T-cell (primary cell): ENCODE results near the gene SCNM1. TPM values are rescaled to one million over a fixed set of nuclear protein-coding genes. Genes with fewer than 3 reads are reported as not detected.
A peak's percentile ranks its signal among the peaks of the same experiment; 100 is the strongest.
"Not testable (repeated sequence)": the region's sequence is repeated elsewhere in the genome, so short reads cannot be mapped to it uniquely, and the experiment has no call there.

Source experiments
- ATAC-seq, 4 experiments: fragments of 200-7000 bp in 3 of 4; fragments of 150-1000 bp in 1 of 4; cut with Tn5 transposase; replicated peaks in 1 of 4; 1 replicate in 3 of 4; 2 replicates in 1 of 4; pipeline ENCODE4 v1.10.0; 2021; ENCODE audit warnings: moderate library complexity in 3 of 4, mild to moderate bottlenecking in 2 of 4, moderate number of reproducible peaks in 1 of 4
- CTCF ChIA-PET, 2 donors: fragments of 300-600 bp; sonication (Branson Sonifier 250); formaldehyde crosslinking; loops; one replicate each; lab custom pipeline; 2022; ENCODE audit warnings: antibody characterized with exemption in 2 of 2; lab: Charles Lee
- POLR2A ChIA-PET, 2 donors: fragments of 300-600 bp; sonication (Branson Sonifier 250); formaldehyde crosslinking; loops; one replicate each; lab custom pipeline; 2022; ENCODE audit warnings: antibody characterized with exemption in 2 of 2; lab: Charles Lee
- DNase-seq, 35 experiments: peaks; one replicate each; pipeline versions ENCODE4 v3.0.0 to v3.0.0-alpha.2; 2013 to 2023
- H3K27ac ChIP-seq: one replicate; pipeline ENCODE4 v1.5.1; 2013; ENCODE audit warnings: low read length
- H3K27me3 ChIP-seq, 2 experiments: replicated peaks in 1 of 2; 1 replicate in 1 of 2; 2 replicates in 1 of 2; pipeline versions ENCODE4 v1.6.1 to v1.7.0; 2013; ENCODE audit warnings: low read length in 1 of 2, mixed read lengths in 1 of 2; ENCODE audit not compliant: control insufficient read depth in 2 of 2, insufficient read depth in 2 of 2; ENCODE audit errors: extremely low read depth in 1 of 2
- H3K36me3 ChIP-seq, 2 donors: 1 replicate in 1 of 2; 2 replicates in 1 of 2; pipeline versions ENCODE4 v1.6.1 to v1.7.0; 2013; ENCODE audit warnings: low read length in 1 of 2; ENCODE audit not compliant: control insufficient read depth in 2 of 2, insufficient read depth in 1 of 2; ENCODE audit errors: extremely low read depth in 1 of 2
- H3K4me1 ChIP-seq, 2 experiments: 1 replicate in 1 of 2; 2 replicates in 1 of 2; pipeline versions ENCODE4 v1.6.1 to v1.7.0; 2013; ENCODE audit warnings: low read length in 2 of 2, mixed read lengths in 1 of 2; ENCODE audit not compliant: insufficient read depth in 2 of 2, control insufficient read depth in 1 of 2; ENCODE audit errors: extremely low read depth in 1 of 2
- H3K4me3 ChIP-seq, 2 donors: 1 replicate in 1 of 2; 2 replicates in 1 of 2; pipeline versions ENCODE4 v1.5.1 to v1.7.0; 2013; ENCODE audit warnings: mild to moderate bottlenecking in 2 of 2, low read length in 1 of 2, moderate library complexity in 1 of 2; ENCODE audit not compliant: control insufficient read depth in 1 of 2; ENCODE audit errors: extremely low read depth in 1 of 2
- H3K9me3 ChIP-seq: 2 replicates; pipeline ENCODE4 v1.7.0; 2013
- H3K27ac Mint-ChIP-seq, 2 donors: one replicate each; pipeline ENCODE4 v1.8.0; 2020 to 2021; ENCODE audit warnings: mild to moderate bottlenecking in 2 of 2, mixed read lengths in 2 of 2
- H3K27me3 Mint-ChIP-seq, 2 donors: one replicate each; pipeline ENCODE4 v1.8.0; 2021 to 2022; ENCODE audit warnings: mixed read lengths in 2 of 2
- H3K36me3 Mint-ChIP-seq: one replicate; pipeline ENCODE4 v1.8.0; 2021; ENCODE audit warnings: mixed read lengths
- H3K4me1 Mint-ChIP-seq, 3 donors: one replicate each; pipeline ENCODE4 v1.8.0; 2020 to 2022; ENCODE audit warnings: mixed read lengths in 3 of 3, mild to moderate bottlenecking in 1 of 3
- H3K4me3 Mint-ChIP-seq, 3 donors: one replicate each; pipeline ENCODE4 v1.8.0; 2020 to 2022; ENCODE audit warnings: mild to moderate bottlenecking in 3 of 3, mixed read lengths in 3 of 3, moderate library complexity in 3 of 3
- H3K9me3 Mint-ChIP-seq, 3 donors: one replicate each; pipeline ENCODE4 v1.8.0; 2020 to 2022; ENCODE audit warnings: mixed read lengths in 3 of 3
- WGBS: methylation state at CpG from one replicate; pipeline ENCODE4 v1.1.5; 2013; ENCODE audit warnings: missing lambda C conversion rate; ENCODE audit not compliant: insufficient coverage; 5-methylcytosine and 5-hydroxymethylcytosine counted together
- total RNA-seq, 35 experiments: library from RNA in 6 of 35; stranded (reverse) in 6 of 35; fragments of 120-200 nt in 1 of 35; gene quantifications; one replicate each; pipeline versions ENCODE4 v1.2.1 to v1.2.4 and lab custom pipeline; 2013 to 2026

Gene SCNM1
- total RNA-seq, 5 donors from 2014 or later (not counting 1 experiment from before 2014, with no cell fraction given), result 35.4 to 60.4 (median 52.4) TPM

DNA sequence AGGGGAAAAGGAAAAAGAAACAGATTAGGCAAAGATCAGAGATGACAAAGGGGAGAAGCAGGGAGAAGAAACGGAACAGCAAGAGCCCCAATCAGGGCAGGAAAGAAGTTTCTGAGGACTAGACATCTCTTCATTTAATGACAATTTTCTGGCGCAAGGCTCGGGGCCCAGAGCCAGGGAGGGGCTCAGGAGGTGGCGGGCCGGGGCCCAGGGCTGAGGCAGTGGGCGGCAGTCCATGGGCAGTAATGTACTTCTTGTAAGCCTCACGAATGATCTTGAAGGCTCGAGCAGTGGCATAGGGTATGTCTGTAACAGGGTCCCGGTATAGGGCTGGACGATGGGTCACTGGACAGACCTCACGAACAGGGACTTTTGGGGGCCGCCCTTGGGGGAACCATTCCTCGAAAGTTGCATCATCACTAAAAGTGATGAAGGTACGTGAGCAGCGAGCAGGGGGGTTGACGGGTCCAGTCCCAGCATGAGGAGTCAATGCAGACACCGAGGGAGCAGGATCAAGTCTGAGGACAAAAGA lies 10.6 kb downstream of the SCNM1 start:
- H3K9me3 Mint-ChIP-seq, result no peaks in the 10 kb centered on the region
- H3K27me3 Mint-ChIP-seq, result no peaks in the 10 kb centered on the region
- H3K4me3 Mint-ChIP-seq, result no peak overlapping the region
- peak overlapping the region in 1 of 2 donors; percentile 25 for H3K27ac Mint-ChIP-seq
- H3K4me1 Mint-ChIP-seq, result peaks cover 0 to 10% (median 2%) of the 10 kb centered on the region in 3 donors
- DNase-seq (no peak), ATAC-seq (no peak)
- H3K36me3 ChIP-seq, result peaks cover 18 to 67% of the 10 kb centered on the region in 2 donors
- WGBS, result 96% methylated on average over 16 of the region's 17 CpGs
- no peaks in the 10 kb centered on the region for H3K27me3 ChIP-seq
- ChIA-PET CTCF (interaction anchor here (0.7 to 1.4 kb wide), 5 partner anchors 27 to 150 kb away, joined by 3 to 5 read pairs (median 3); no protein-coding TSS in a partner anchor), POLR2A (interaction anchor here in 1 of 2 donors (0.5 kb wide), 1 partner anchor 13 kb away, joined by 5 read pairs; the partner anchor contains the start of gene VPS72)
- no peaks in the 10 kb centered on the region for H3K9me3 ChIP-seq
- H3K36me3 Mint-ChIP-seq, result peaks cover 53% of the 10 kb centered on the region
- H3K4me3 ChIP-seq, result no peak overlapping the region
- no peaks in the 10 kb centered on the region for H3K4me1 ChIP-seq
- H3K27ac ChIP-seq, result no peak overlapping the region

DNA sequence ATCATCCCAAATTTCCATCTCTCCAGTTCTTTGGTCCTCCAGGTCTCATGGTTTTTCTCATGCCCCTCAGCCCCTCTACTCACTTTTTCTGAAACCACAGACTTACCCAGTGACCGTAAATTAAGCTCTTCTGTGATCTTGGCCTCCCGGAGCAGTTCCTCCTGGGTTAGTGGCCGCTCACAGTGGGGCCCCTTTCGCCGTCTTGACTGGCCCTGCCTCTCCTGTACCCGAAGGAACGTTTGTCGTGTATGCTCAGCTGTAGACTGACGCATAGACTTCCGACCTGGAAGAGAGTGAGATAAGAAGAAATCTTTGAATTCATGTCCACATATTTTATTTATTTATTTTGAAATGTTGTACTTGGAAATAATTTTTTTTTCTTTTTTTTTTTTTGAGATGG lies 18.3 kb downstream of the SCNM1 start:
- no peak overlapping the region for H3K27ac Mint-ChIP-seq
- Histone ChIP-seq H3K9me3 (no peaks in the 10 kb centered on the region), H3K27me3 (no peaks in the 10 kb centered on the region), H3K36me3 (peaks cover 8 to 55% of the 10 kb centered on the region in 2 donors), H3K4me3 (no peak overlapping the region), H3K27ac (no peak overlapping the region), H3K4me1 (peaks cover 7 to 8% of the 10 kb centered on the region in 2 experiments)
- no peak for ATAC-seq
- POLR2A ChIA-PET, result interaction anchor here in 1 of 2 donors (0.6 kb wide), 1 partner anchor 133 kb away, joined by 6 read pairs; no protein-coding TSS in a partner anchor
- no peak for DNase-seq
- 100% methylated on average over 2 of the region's 10 CpGs for WGBS
- no peaks in the 10 kb centered on the region for H3K9me3 Mint-ChIP-seq
- H3K4me1 Mint-ChIP-seq, result peaks cover 17 to 23% (median 21%) of the 10 kb centered on the region in 3 donors
- H3K27me3 Mint-ChIP-seq, result no peaks in the 10 kb centered on the region
- H3K4me3 Mint-ChIP-seq, result no peak overlapping the region
- CTCF ChIA-PET, result no interaction called here
- peaks cover 38% of the 10 kb centered on the region for H3K36me3 Mint-ChIP-seq

DNA sequence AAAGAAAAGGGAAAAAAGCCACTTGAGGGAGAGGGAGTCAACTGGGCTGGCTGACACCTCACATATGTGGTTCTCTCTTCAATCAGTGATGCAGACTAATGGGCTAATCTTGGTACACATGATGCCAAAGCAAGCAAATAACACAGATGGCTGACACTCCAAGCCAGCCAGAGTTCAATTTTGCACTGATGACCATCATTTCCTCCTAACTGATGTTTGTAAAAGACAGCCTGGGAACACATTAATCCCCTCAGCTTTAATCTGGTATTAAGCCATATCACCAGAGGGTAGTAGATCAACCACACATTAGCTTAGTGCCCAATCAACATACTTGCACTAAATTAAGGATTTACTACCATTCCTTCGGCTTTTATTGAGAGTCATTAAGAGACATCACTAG lies 21.3 kb downstream of the SCNM1 start:
- peaks cover 3 to 38% of the 10 kb centered on the region in 2 donors for H3K36me3 ChIP-seq
- Mint-ChIP-seq H3K27ac (no peak overlapping the region), H3K36me3 (peaks cover 28% of the 10 kb centered on the region), H3K4me3 (no peak overlapping the region), H3K4me1 (peaks cover 34 to 40% (median 37%) of the 10 kb centered on the region in 3 donors), H3K9me3 (no peaks in the 10 kb centered on the region), H3K27me3 (no peaks in the 10 kb centered on the region)
- CTCF ChIA-PET, result interaction anchor here in 1 of 2 donors (0.6 kb wide), 1 partner anchor 49 kb away, joined by 3 read pairs; no protein-coding TSS in a partner anchor
- POLR2A ChIA-PET, result interaction anchor here in 1 of 2 donors (0.5 kb wide), 1 partner anchor 10 kb away, joined by 3 read pairs; no protein-coding TSS in a partner anchor
- no peaks in the 10 kb centered on the region for H3K9me3 ChIP-seq
- H3K4me3 ChIP-seq, result no peak overlapping the region
- no peaks in the 10 kb centered on the region for H3K27me3 ChIP-seq
- WGBS, result no CpG with 5 or more reads among the region's 1 CpG
- DNase-seq (no peak), ATAC-seq (no peak)
- H3K27ac ChIP-seq, result no peak overlapping the region
- peaks cover 12 to 15% of the 10 kb centered on the region in 2 experiments for H3K4me1 ChIP-seq

DNA sequence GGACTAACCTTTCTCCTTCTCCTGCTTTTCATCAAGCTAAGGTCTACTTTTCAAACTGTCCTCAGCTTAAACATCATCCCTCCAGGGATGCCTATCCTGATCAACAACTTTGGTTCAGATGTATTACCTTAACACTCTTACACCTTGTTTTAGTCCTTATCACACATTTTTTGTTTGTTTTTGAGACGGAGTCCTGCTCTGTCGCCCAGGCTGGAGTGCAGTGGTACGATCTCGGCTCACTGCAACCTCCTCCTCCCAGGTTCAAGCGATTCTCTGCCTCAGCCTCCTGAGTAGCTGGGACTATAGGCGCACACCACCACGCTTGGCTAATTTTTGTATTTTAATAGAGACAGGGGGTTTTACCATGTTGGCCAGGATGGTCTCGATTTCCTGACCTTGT lies 22.7 kb downstream of the SCNM1 start:
- CTCF ChIA-PET, H3K9me3 Mint-ChIP-seq, H3K27me3 Mint-ChIP-seq, H3K27ac ChIP-seq, H3K27me3 ChIP-seq, H3K9me3 ChIP-seq, DNase-seq, ATAC-seq, H3K4me3 ChIP-seq: not testable (repeated sequence)
- Mint-ChIP-seq H3K27ac (peak overlapping the region in 1 of 2 donors; percentile 19), H3K4me3 (peak overlapping the region; percentile 98 to 100 (median 99)), H3K36me3 (peaks cover 20% of the 10 kb centered on the region), H3K4me1 (peaks cover 34 to 40% (median 37%) of the 10 kb centered on the region in 3 donors)
- WGBS, result 100% methylated on average over 2 of the region's 8 CpGs
- H3K4me1 ChIP-seq, result peaks cover 12 to 15% of the 10 kb centered on the region in 2 experiments
- H3K36me3 ChIP-seq, result peaks cover 3 to 25% of the 10 kb centered on the region in 2 donors
- POLR2A ChIA-PET, result interaction anchor here in 1 of 2 donors (0.6 kb wide), 1 partner anchor 156 kb away, joined by 4 read pairs; no protein-coding TSS in a partner anchor

DNA sequence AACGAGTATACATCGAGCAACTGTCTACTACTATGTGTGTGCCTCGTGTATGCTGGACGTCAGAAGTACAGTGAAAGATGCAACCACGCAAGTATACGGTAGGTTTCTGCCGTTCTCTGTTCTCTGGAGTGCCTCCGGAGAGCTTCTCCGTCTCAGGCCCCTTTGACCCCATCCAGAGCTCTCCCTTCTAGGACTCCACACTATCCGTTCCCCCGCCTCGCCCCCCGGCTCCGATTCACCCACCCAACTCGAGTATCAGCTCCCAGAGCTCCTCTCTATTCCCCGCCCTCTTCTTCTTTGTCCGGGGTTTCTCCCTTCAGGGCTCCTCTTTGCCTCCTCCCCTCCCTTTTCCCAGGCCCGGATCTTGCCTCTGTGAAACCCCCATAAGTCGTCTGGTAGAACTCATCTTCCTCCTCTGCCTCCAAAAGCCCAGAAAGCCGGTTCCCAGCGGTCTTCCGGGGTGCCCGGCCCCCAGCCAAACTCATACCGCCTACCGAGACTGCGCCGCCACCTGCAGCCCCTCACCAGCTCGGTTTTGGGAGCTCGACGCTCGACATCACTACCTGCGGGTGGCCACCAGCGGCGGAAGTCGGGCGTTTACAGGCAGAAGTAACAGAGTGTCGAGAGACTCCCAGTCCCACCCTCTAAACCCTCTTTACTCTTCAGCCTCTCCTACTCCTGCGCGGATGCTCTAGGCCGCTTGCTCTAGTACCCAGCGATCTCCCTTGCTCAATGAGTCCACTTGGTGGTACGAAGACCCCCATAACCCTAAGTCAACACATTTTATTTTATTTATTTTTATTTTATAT lies 23.9 kb downstream of the SCNM1 start, which contains the start of gene VPS72:
Gene VPS72 (minus strand): TSS at position 561 of the 809 bp plus-strand sequence. CDS start 76 bp downstream, at position 485.
- ChIA-PET POLR2A (interaction anchor here (0.6 to 1.4 kb wide), 9 partner anchors 9 to 1142 kb away, joined by 3 to 6 read pairs (median 3); partner anchors contain the start of genes LYSMD1 (in 1 of the 2), PIP5K1A (in 1 of the 2), SCNM1 (in 1 of the 2) and ZNF687 (in 1 of the 2)), CTCF (interaction anchor here in 1 of 2 donors (0.6 to 2.1 kb wide), 9 partner anchors 24 to 692 kb away, joined by 3 to 8 read pairs (median 4); partner anchors contain the start of genes PSMD4 and TNFAIP8L2)
- peak within 1 kb of the TSS; percentile 97 to 98 for H3K27ac Mint-ChIP-seq
- no peaks in the 10 kb centered on the region for H3K27me3 Mint-ChIP-seq
- under 1% methylated on average over 36 of the region's 42 CpGs for WGBS
- peaks cover 12 to 15% of the 10 kb centered on the region in 2 experiments for H3K4me1 ChIP-seq
- peaks cover 3 to 13% of the 10 kb centered on the region in 2 donors for H3K36me3 ChIP-seq
- H3K4me3 Mint-ChIP-seq, result peak within 1 kb of the TSS; percentile 98 to 100 (median 99)
- peaks cover 34 to 40% (median 37%) of the 10 kb centered on the region in 3 donors for H3K4me1 Mint-ChIP-seq
- no peaks in the 10 kb centered on the region for H3K9me3 ChIP-seq
- H3K27me3 ChIP-seq, result no peaks in the 10 kb centered on the region
- H3K9me3 Mint-ChIP-seq, result no peaks in the 10 kb centered on the region
- H3K36me3 Mint-ChIP-seq, result peaks cover 13% of the 10 kb centered on the region
- H3K4me3 ChIP-seq, result peak within 1 kb of the TSS; percentile 78 to 85
- ATAC-seq (peak; percentile 92 to 95 (median 94)), DNase-seq (peak; percentile 67 to 91 (median 82))
- peak within 1 kb of the TSS; percentile 70 for H3K27ac ChIP-seq
